Hematopoietic multipotent progenitor cell treated with erythropoietin and hydrocortisone succinate and interleukin-3 and kit ligand, for 17 days (in vitro differentiated cells): ENCODE data around the gene SLC6A12.
A peak's percentile ranks its signal among the peaks of the same experiment; 100 is the strongest.

Experiments used
- DNase-seq: peaks from one replicate; pipeline ENCODE4 v3.0.0-alpha.2; 2015; ENCODE audit warnings: low spot score

SLC6A12 gene

GRCh38 chr12:163406-163986 lies 50.5 kb downstream of the SLC6A12 start:
- DNase-seq: no peak

- DNase-seq: no peak
Observed at GRCh38 chr12:162467-163307, 51.3 kb downstream of the SLC6A12 start.

GRCh38 chr12:161823-162222 lies 52.1 kb downstream of the SLC6A12 start:
- no peak for DNase-seq

GRCh38 chr12:160858-161257 lies 53.1 kb downstream of the SLC6A12 start:
- no peak for DNase-seq

GRCh38 chr12:159156-159782 lies 54.7 kb downstream of the SLC6A12 start:
- DNase-seq: no peak

GRCh38 chr12:157644-158043 lies 56.3 kb downstream of the SLC6A12 start:
- DNase-seq: no peak

GRCh38 chr12:156945-157344 lies 57.0 kb downstream of the SLC6A12 start:
- no peak for DNase-seq

GRCh38 chr12:155646-156045 lies 58.3 kb downstream of the SLC6A12 start:
- no peak for DNase-seq

GRCh38 chr12:155006-155405 lies 59.0 kb downstream of the SLC6A12 start:
- DNase-seq: no peak

GRCh38 chr12:154058-154457 lies 59.9 kb downstream of the SLC6A12 start:
- DNase-seq: no peak

- peak; percentile 58 for DNase-seq
Observed at GRCh38 chr12:153080-153746, 60.7 kb downstream of the SLC6A12 start.

- DNase-seq: no peak
Observed at GRCh38 chr12:152440-152839, 61.5 kb downstream of the SLC6A12 start.

- no peak for DNase-seq
Observed at GRCh38 chr12:151579-151978, 62.4 kb downstream of the SLC6A12 start.

GRCh38 chr12:148676-149416 lies 65.1 kb downstream of the SLC6A12 start:
- no peak for DNase-seq

GRCh38 chr12:147242-147641 lies 66.7 kb downstream of the SLC6A12 start:
- no peak for DNase-seq

GRCh38 chr12:145369-145960 lies 68.5 kb downstream of the SLC6A12 start:
- DNase-seq: no peak

- no peak for DNase-seq
Observed at GRCh38 chr12:144650-145284, 69.2 kb downstream of the SLC6A12 start.

GRCh38 chr12:143964-144649 lies 69.8 kb downstream of the SLC6A12 start:
- no peak for DNase-seq

GRCh38 chr12:140162-140561 lies 73.8 kb downstream of the SLC6A12 start:
- no peak for DNase-seq
